K562 (cell line): ENCODE measurements around the gene MAD1L1.

Experiments
- CEBPB ChIP-seq: fragments of 450-650 bp; IDR thresholded peaks from 2 replicates; pipeline ENCODE4 v1.6.1; 2016; ENCODE audit warnings: missing genetic modification characterization, missing compliant biosample characterization
- ETV6 ChIP-seq, 3 experiments: fragments of 150-350 bp in 1 of 3; sonication (generic) in 1 of 3; formaldehyde crosslinking in 1 of 3; IDR thresholded peaks; 2 replicates each; pipeline versions ENCODE4 v1.6.1 to v1.8.0; 2014 to 2022; ENCODE audit warnings: borderline replicate concordance in 2 of 3, low read depth in 2 of 3, antibody characterized with exemption in 1 of 3, low read length in 1 of 3, mild to moderate bottlenecking in 1 of 3, missing genetic modification reagents in 1 of 3
- GABPA ChIP-seq: fragments of 200-800 bp; sonication (Bioruptor generic); conservative IDR thresholded peaks from 2 replicates; pipeline ENCODE4 v1.6.1; 2016; ENCODE audit warnings: low read depth, missing genetic modification characterization, missing compliant biosample characterization
- POLR2A ChIP-seq: fragments of 450-650 bp; conservative IDR thresholded peaks from 2 replicates; pipeline ENCODE4 v1.6.1; 2016
- TF ChIP-seq, protein P1 (sequence below), 2 experiments: fragments of 450-650 bp; IDR thresholded peaks; 2 replicates each; pipeline ENCODE4 v1.6.1; 2016; ENCODE audit warnings: mild to moderate bottlenecking in 2 of 2, borderline replicate concordance in 1 of 2, low read depth in 1 of 2, moderate library complexity in 1 of 2
- TF ChIP-seq, protein P2 (sequence below): sonication (generic); formaldehyde crosslinking; IDR thresholded peaks from 2 replicates; pipeline ENCODE4 v1.8.0; 2023; ENCODE audit warnings: missing genetic modification reagents, mild to moderate bottlenecking, borderline replicate concordance
- TF ChIP-seq, protein P3 (sequence below): fragments of 450-650 bp; formaldehyde crosslinking; IDR thresholded peaks from 2 replicates; pipeline ENCODE4 v1.4.0; 2022; ENCODE audit warnings: missing genetic modification characterization

DNA sequence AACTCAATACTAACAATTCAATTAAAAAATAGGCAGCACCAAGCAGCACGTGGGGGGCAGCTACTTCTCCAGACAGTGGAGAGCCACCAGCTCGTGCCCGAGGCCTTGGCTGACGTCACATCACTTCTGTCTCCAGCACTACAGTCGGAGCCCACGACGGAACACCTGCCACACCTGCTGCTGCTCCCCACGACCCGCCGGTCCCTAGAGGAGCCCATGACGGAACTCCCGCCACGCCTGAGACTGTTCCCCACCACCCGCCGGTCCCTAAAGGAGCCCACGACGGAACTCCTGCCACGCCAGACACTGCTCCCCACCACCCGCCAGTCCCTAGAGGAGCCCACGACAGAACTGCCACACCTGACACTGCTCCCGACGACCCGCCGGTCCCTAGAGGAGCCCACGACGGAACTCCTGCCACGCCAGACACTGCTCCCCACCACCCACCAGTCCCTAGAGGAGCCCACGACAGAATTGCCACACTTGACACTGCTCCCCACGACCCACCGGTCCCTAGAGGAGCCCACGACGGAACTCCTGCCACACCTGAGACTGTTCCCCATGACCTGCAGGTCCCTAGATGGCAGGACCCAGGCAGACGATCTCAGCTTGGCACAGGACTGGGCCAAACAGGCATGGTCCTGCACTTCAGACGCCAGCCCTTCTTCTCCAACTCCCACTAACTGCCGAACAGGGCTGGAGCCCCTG, 304.7 kb downstream of the MAD1L1 start:
- TF ChIP-seq CEBPB (tag) (no peak), ETV6 (IDR thresholded peaks at IDR 0.05; ENCODE audit: borderline replicate concordance in 1 of 2, low read depth in 2 of 2, low read length in 1 of 2) (no peak), ETV6 (CRISPR knock-in tag; IDR thresholded peaks at IDR 0.05; ENCODE audit: borderline replicate concordance) (no peak), GABPA (no peak), POLR2A (no peak)
- TF ChIP-seq, protein P1, sequence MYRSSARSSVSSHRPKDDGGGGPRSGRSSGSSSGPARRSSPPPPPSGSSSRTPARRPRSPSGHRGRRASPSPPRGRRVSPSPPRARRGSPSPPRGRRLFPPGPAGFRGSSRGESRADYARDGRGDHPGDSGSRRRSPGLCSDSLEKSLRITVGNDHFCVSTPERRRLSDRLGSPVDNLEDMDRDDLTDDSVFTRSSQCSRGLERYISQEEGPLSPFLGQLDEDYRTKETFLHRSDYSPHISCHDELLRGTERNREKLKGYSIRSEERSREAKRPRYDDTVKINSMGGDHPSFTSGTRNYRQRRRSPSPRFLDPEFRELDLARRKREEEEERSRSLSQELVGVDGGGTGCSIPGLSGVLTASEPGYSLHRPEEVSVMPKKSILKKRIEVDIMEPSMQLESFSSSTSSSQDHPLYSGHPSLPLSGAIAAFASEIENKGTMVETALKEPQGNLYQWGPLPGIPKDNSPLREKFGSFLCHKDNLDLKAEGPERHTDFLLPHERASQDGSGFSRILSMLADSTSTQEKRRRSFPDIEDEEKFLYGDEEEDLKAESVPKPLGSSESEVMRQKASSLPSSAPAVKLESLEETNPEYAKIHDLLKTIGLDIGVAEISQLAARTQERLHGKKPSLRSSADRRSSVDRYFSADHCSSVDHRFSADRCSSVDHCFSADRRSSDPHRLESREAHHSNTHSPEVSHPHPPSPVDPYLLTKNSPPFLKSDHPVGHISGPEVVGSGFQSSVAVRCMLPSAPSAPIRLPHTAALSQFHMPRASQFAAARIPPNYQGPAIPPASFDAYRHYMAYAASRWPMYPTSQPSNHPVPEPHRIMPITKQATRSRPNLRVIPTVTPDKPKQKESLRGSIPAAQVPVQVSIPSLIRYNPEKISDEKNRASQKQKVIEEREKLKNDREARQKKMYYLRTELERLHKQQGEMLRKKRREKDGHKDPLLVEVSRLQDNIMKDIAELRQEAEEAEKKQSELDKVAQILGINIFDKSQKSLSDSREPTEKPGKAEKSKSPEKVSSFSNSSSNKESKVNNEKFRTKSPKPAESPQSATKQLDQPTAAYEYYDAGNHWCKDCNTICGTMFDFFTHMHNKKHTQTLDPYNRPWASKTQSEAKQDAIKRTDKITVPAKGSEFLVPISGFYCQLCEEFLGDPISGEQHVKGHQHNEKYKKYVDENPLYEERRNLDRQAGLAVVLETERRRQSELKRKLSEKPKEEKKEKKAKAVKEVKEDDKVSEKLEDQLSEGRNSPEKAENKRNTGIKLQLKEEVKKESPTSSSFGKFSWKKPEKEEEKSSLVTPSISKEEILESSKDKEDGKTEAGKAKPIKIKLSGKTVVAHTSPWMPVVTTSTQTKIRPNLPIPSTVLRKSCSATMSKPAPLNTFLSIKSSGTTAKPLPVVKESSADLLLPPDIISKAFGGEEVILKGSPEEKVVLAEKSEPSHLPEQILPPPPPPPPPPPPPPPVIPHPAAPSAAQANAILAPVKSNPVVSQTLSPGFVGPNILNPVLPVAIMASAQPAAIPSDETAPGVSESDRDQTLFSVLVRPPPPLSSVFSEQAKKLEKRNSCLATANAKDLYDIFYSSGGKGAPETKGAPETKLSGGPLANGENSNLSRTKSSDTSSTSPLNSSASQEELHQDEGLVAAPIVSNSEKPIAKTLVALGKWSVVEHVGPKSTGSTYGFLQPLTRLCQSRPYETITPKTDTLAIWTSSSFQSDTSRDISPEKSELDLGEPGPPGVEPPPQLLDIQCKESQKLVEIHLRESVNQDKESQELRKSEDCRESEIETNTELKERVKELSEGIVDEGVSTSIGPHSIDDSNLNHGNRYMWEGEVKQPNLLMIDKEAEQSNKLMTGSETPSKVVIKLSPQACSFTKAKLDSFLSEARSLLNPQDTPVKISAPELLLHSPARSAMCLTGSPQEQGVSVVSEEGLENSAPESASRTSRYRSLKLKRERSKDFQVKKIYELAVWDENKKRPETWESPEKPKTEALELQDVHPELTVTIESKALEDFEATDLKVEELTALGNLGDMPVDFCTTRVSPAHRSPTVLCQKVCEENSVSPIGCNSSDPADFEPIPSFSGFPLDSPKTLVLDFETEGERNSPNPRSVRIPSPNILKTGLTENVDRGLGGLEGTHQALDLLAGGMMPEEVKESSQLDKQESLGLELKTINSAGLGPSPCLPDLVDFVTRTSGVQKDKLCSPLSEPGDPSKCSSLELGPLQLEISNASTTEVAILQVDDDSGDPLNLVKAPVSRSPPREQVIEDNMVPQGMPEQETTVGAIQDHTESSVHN (IDR thresholded peaks at IDR 0.05; ENCODE audit: borderline replicate concordance in 1 of 2, low read depth in 1 of 2), result no peak
- TF ChIP-seq, protein P2, sequence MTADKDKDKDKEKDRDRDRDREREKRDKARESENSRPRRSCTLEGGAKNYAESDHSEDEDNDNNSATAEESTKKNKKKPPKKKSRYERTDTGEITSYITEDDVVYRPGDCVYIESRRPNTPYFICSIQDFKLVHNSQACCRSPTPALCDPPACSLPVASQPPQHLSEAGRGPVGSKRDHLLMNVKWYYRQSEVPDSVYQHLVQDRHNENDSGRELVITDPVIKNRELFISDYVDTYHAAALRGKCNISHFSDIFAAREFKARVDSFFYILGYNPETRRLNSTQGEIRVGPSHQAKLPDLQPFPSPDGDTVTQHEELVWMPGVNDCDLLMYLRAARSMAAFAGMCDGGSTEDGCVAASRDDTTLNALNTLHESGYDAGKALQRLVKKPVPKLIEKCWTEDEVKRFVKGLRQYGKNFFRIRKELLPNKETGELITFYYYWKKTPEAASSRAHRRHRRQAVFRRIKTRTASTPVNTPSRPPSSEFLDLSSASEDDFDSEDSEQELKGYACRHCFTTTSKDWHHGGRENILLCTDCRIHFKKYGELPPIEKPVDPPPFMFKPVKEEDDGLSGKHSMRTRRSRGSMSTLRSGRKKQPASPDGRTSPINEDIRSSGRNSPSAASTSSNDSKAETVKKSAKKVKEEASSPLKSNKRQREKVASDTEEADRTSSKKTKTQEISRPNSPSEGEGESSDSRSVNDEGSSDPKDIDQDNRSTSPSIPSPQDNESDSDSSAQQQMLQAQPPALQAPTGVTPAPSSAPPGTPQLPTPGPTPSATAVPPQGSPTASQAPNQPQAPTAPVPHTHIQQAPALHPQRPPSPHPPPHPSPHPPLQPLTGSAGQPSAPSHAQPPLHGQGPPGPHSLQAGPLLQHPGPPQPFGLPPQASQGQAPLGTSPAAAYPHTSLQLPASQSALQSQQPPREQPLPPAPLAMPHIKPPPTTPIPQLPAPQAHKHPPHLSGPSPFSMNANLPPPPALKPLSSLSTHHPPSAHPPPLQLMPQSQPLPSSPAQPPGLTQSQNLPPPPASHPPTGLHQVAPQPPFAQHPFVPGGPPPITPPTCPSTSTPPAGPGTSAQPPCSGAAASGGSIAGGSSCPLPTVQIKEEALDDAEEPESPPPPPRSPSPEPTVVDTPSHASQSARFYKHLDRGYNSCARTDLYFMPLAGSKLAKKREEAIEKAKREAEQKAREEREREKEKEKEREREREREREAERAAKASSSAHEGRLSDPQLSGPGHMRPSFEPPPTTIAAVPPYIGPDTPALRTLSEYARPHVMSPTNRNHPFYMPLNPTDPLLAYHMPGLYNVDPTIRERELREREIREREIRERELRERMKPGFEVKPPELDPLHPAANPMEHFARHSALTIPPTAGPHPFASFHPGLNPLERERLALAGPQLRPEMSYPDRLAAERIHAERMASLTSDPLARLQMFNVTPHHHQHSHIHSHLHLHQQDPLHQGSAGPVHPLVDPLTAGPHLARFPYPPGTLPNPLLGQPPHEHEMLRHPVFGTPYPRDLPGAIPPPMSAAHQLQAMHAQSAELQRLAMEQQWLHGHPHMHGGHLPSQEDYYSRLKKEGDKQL (CRISPR knock-in tag), result no peak
- TF ChIP-seq, protein P3, sequence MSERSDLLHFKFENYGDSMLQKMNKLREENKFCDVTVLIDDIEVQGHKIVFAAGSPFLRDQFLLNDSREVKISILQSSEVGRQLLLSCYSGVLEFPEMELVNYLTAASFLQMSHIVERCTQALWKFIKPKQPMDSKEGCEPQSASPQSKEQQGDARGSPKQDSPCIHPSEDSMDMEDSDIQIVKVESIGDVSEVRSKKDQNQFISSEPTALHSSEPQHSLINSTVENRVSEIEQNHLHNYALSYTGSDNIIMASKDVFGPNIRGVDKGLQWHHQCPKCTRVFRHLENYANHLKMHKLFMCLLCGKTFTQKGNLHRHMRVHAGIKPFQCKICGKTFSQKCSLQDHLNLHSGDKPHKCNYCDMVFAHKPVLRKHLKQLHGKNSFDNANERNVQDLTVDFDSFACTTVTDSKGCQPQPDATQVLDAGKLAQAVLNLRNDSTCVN (CRISPR knock-in tag), result no peak
